Renal cortex interstitium (tissue), 11 donors: ENCODE results near the gene ZNHIT1. TPM values are rescaled to one million over a fixed set of nuclear protein-coding genes. Genes with fewer than 3 reads are reported as not detected.
"Not testable (repeated sequence)": the region's sequence is repeated elsewhere in the genome, so short reads cannot be mapped to it uniquely, and the experiment has no call there.

Experiments
- DNase-seq, 11 donors: peaks; one replicate each; pipeline ENCODE4 v3.0.0-alpha.2; 2013; ENCODE audit warnings: low read depth in 9 of 11, low spot score in 4 of 11; ENCODE audit errors: extremely low read depth in 1 of 11
- polyA plus RNA-seq, 3 donors: library from polyadenylated mRNA; unstranded; fragments of 120-200 nt; gene quantifications; one replicate each; pipeline ENCODE4 v1.2.1, GENCODE V29; 2013; ENCODE audit not compliant: insufficient read length in 3 of 3

ZNHIT1 gene
- polyA plus RNA-seq, 3 donors: 50.2 to 76.5 (median 68.2) TPM

GRCh38 chr7:101251871-101252659 is 34.1 kb downstream of the ZNHIT1 start:
- DNase-seq: peak; percentile 92 to 98 (median 97)

GRCh38 chr7:101253199-101253598 is 35.2 kb downstream of the ZNHIT1 start:
- DNase-seq: not testable (repeated sequence)

GRCh38 chr7:101255796-101256195 is 37.8 kb downstream of the ZNHIT1 start:
- DNase-seq: no peak

- DNase-seq: no peak
Measured at GRCh38 chr7:101258243-101258731, 40.3 kb downstream of the ZNHIT1 start.

- DNase-seq: peak in 4 of 11 donors; percentile 41 to 69 (median 57)
Measured at GRCh38 chr7:101264102-101264706, 46.2 kb downstream of the ZNHIT1 start.

- no peak for DNase-seq
Measured at GRCh38 chr7:101265622-101266516, 47.9 kb downstream of the ZNHIT1 start.

GRCh38 chr7:101269664-101270063 is 51.7 kb downstream of the ZNHIT1 start:
- no peak for DNase-seq

- no peak for DNase-seq
Measured at GRCh38 chr7:101271021-101271420, 53.1 kb downstream of the ZNHIT1 start.

- DNase-seq: no peak
Measured at GRCh38 chr7:101273206-101273605, 55.2 kb downstream of the ZNHIT1 start.

Other genes with a start within 250 kb of the ZNHIT1 start
- under 1 TPM; 0.02 to 0.36 (median 0.22) TPM for gene MUC12, start 248.6 kb upstream of the ZNHIT1 start, polyA plus RNA-seq
- under 1 TPM in 1 of 3 donors, not detected in 2; 0.39 TPM for gene MUC17, start 198.1 kb upstream of the ZNHIT1 start, polyA plus RNA-seq
- gene TRIM56, start 132.7 kb upstream of the ZNHIT1 start, polyA plus RNA-seq: 10 to 100 TPM; 16.9 to 22.3 (median 17.0) TPM
- 1 to 10 TPM in 2 of 3 donors, under 1 TPM in 1; 0.89 to 1.5 (median 1.1) TPM for gene SERPINE1, start 91.1 kb upstream of the ZNHIT1 start, polyA plus RNA-seq
- gene AP1S1, start 63.7 kb upstream of the ZNHIT1 start, polyA plus RNA-seq: 10 to 100 TPM; 63.4 to 77.4 (median 73.4) TPM
- under 1 TPM; 0.08 to 0.61 (median 0.17) TPM for gene VGF, start 52.6 kb upstream of the ZNHIT1 start, polyA plus RNA-seq
- under 1 TPM in 2 of 3 donors, not detected in 1; 0.06 to 0.08 TPM for gene NAT16, start 37.9 kb upstream of the ZNHIT1 start, polyA plus RNA-seq
- gene MOGAT3, start 17.1 kb upstream of the ZNHIT1 start, polyA plus RNA-seq: 1 to 10 TPM in 1 of 3 donors, under 1 TPM in 2; 0.53 to 1.5 (median 0.99) TPM
- 10 to 100 TPM; 43.6 to 54.4 (median 53.0) TPM for gene PLOD3, start 584 bp upstream of the ZNHIT1 start, polyA plus RNA-seq
- 10 to 100 TPM in 2 of 3 donors, 1 to 10 TPM in 1; 8.2 to 19.5 (median 12.1) TPM for gene CLDN15, start 19.6 kb downstream of the ZNHIT1 start, polyA plus RNA-seq
- gene FIS1, start 26.9 kb downstream of the ZNHIT1 start, polyA plus RNA-seq: 100 to 1,000 TPM; 131 to 168 (median 139) TPM
- 10 to 100 TPM; 71.4 to 78.3 (median 73.1) TPM for gene IFT22, start 103.6 kb downstream of the ZNHIT1 start, polyA plus RNA-seq
- 10 to 100 TPM; 22.3 to 34.7 (median 28.3) TPM for gene COL26A1, start 144.7 kb downstream of the ZNHIT1 start, polyA plus RNA-seq